ENCODE results near the gene NCDN. TPM values are rescaled to one million over a fixed set of nuclear protein-coding genes. Genes with fewer than 3 reads are reported as not detected.

NCDN gene
- total and polyA plus RNA-seq, 4 donors: 8.8 to 31.5 (median 14.6) TPM

GRCh38 chr1:35564884-35565741 lies 7.5 kb downstream of the NCDN start:
- H3K4me3 ChIP-seq: no peak overlapping the region
- 90 to 93% methylated on average over 28 of the region's 28 CpGs for WGBS, 2 donors
- peaks cover 0 to 26% (median 11%) of the 10 kb centered on the region in 4 donors for H3K36me3 ChIP-seq (ENCODE audit: control insufficient read depth in 4 of 4, insufficient read depth in 4 of 4, low read length in 4 of 4)
- no peak for TF ChIP-seq CTCF (IDR thresholded peaks at IDR 0.05; ENCODE audit: control extremely low read depth, extremely low read depth)
- H3K27ac ChIP-seq (ENCODE audit: low read depth in 1 of 2, low read length in 1 of 2): no peak overlapping the region
- DNase-seq: no peak
- H3K9ac ChIP-seq (ENCODE audit: insufficient read depth in 1 of 2, low read length in 2 of 2): no peak overlapping the region
- H3K27me3 ChIP-seq (ENCODE audit: control insufficient read depth in 3 of 3, insufficient read depth in 3 of 3, low read length in 2 of 3): peaks cover 0 to 3% (median 0%) of the 10 kb centered on the region in 3 donors
- H3K4me1 ChIP-seq (ENCODE audit: control insufficient read depth in 5 of 5, insufficient read depth in 5 of 5, low read length in 5 of 5): peaks cover 0 to 5% (median 0%) of the 10 kb centered on the region in 5 donors
- H3K9me3 ChIP-seq (ENCODE audit: control insufficient read depth in 4 of 4, insufficient read depth in 3 of 4, low read length in 3 of 4): no peaks in the 10 kb centered on the region
- no peak for ATAC-seq (ENCODE audit: insufficient read depth, low FRiP score)

- H3K27ac ChIP-seq (ENCODE audit: low read depth in 1 of 2, low read length in 1 of 2): no peak overlapping the region
- H3K9ac ChIP-seq (ENCODE audit: insufficient read depth in 1 of 2, low read length in 2 of 2): no peak overlapping the region
- DNase-seq (no peak), ATAC-seq (ENCODE audit: insufficient read depth, low FRiP score) (no peak)
- WGBS, 2 donors: 94 to 95% methylated on average over 11 of the region's 11 CpGs
- peaks cover 0 to 5% (median 0%) of the 10 kb centered on the region in 5 donors for H3K4me1 ChIP-seq (ENCODE audit: control insufficient read depth in 5 of 5, insufficient read depth in 5 of 5, low read length in 5 of 5)
- no peaks in the 10 kb centered on the region for H3K9me3 ChIP-seq (ENCODE audit: control insufficient read depth in 4 of 4, insufficient read depth in 3 of 4, low read length in 3 of 4)
- no peak overlapping the region for H3K4me3 ChIP-seq
- H3K27me3 ChIP-seq (ENCODE audit: control insufficient read depth in 3 of 3, insufficient read depth in 3 of 3, low read length in 2 of 3): peaks cover 0 to 9% (median 0%) of the 10 kb centered on the region in 3 donors
- peaks cover 0 to 26% (median 11%) of the 10 kb centered on the region in 4 donors for H3K36me3 ChIP-seq (ENCODE audit: control insufficient read depth in 4 of 4, insufficient read depth in 4 of 4, low read length in 4 of 4)
- no peak for TF ChIP-seq CTCF (IDR thresholded peaks at IDR 0.05; ENCODE audit: control extremely low read depth, extremely low read depth)
These were observed 8.1 kb downstream of the NCDN start for GRCh38 chr1:35565742-35566133.

GRCh38 chr1:35567947-35568558 lies 10.5 kb downstream of the NCDN start:
- H3K4me3 ChIP-seq: no peak overlapping the region

More at GRCh38 chr1:35567947-35568558, 10.5 kb downstream of the NCDN start:
- ATAC-seq (ENCODE audit: insufficient read depth, low FRiP score): no peak
- Histone ChIP-seq H3K27ac (ENCODE audit: low read depth in 1 of 2, low read length in 1 of 2) (no peak overlapping the region), H3K9ac (ENCODE audit: insufficient read depth in 1 of 2, low read length in 2 of 2) (no peak overlapping the region), H3K9me3 (ENCODE audit: control insufficient read depth in 4 of 4, insufficient read depth in 3 of 4, low read length in 3 of 4) (no peaks in the 10 kb centered on the region), H3K4me1 (ENCODE audit: control insufficient read depth in 5 of 5, insufficient read depth in 5 of 5, low read length in 5 of 5) (peaks cover 0 to 5% (median 0%) of the 10 kb centered on the region in 5 donors), H3K27me3 (ENCODE audit: control insufficient read depth in 3 of 3, insufficient read depth in 3 of 3, low read length in 2 of 3) (peaks cover 0 to 30% (median 18%) of the 10 kb centered on the region in 3 donors), H3K36me3 (ENCODE audit: control insufficient read depth in 4 of 4, insufficient read depth in 4 of 4, low read length in 4 of 4) (peaks cover 0 to 18% (median 6%) of the 10 kb centered on the region in 4 donors)
- WGBS, 2 donors: 80 to 83% methylated on average over 9 of the region's 9 CpGs
- no peak for TF ChIP-seq CTCF (IDR thresholded peaks at IDR 0.05; ENCODE audit: control extremely low read depth, extremely low read depth)
- DNase-seq: no peak

All from lung (tissue), 12 donors.